TTC549 (cell line): ENCODE data around the gene DYNC2LI1.

Experiments
- FAIRE-seq: peaks from 2 replicates; lab custom pipeline; 2012; peaks lifted over from hg19 to GRCh38; lab: Jason Lieb, UNC

The DYNC2LI1 gene

DNA sequence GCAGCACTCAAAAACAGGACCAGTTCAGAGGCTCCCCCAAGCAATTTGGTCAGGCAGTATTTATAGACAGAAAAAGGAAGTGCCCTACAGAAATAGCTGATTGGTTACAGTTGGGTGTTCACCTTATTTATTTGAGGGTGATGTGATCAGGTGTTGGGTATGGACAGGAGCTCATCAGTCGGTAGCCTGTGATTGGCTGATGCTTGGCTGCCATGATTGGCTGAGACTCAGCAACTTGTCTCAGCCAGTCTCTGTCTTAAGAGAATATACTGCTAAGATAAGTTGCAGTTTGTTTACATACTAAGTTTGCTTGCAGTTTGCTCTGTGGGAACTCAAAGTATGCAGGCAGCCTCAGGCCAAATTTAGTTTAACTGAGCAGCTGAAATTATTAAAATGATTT, 74.4 kb downstream of the DYNC2LI1 start:
- FAIRE-seq: no peak

DNA sequence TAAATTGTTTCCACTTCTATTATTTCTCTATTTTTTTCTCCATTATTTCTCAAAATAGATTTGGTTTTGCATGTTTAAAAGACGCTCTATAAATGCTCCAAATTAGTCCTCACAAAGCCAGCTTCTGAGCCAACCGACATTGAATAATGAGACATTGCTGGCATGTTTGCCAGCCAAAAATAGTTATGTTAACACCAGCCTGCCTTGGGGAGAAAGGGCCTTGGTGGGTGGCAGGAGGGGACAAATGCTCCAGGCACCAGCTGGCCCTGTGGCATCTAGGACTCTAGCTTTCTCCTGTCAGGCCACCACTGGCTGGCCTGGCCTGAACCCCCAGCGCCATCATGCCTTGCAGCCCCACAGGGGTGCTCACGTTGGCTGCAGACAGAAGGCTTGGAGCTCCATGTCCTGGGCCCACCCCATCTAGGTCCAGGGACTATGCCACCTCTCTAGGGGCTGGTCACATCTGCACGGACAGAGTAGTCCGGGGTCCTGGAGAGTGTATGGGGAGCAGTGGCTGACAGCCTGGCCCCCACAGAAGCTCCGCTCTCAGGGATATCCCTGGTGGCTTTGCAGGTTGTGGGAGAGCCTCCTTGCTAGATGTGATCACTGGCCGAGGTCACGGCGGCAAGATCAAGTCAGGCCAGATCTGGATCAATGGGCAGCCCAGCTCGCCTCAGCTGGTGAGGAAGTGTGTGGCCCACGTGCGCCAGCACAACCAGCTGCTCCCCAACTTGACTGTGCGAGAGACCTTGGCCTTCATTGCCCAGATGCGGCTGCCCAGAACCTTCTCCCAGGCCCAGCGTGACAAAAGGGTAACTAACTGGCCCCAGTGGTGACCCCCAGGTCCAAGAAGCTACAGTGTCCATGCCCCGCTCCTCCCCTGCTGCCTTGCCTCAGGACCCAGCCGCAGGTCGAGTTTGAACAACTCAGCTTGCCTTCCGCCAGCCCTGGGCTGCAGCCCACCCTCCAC, 77.5 kb downstream of the DYNC2LI1 start:
- FAIRE-seq: no peak

DNA sequence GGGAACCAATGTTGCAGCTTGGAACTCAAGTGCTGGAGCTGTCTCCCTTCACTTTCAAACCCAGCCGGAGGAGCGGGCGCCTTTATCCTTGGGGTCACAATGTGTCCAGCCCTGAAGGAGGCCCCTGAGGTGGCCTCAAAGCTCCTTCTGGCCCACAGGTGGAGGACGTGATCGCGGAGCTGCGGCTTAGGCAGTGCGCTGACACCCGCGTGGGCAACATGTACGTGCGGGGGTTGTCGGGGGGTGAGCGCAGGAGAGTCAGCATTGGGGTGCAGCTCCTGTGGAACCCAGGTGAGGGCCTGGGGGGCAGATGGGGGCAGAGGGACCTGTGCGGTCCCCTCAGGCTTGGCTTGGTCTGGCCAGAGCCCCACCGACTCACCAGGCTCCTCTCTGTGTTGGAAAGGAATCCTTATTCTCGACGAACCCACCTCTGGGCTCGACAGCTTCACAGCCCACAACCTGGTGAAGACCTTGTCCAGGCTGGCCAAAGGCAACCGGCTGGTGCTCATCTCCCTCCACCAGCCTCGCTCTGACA, 78.4 kb downstream of the DYNC2LI1 start:
- FAIRE-seq: no peak

DNA sequence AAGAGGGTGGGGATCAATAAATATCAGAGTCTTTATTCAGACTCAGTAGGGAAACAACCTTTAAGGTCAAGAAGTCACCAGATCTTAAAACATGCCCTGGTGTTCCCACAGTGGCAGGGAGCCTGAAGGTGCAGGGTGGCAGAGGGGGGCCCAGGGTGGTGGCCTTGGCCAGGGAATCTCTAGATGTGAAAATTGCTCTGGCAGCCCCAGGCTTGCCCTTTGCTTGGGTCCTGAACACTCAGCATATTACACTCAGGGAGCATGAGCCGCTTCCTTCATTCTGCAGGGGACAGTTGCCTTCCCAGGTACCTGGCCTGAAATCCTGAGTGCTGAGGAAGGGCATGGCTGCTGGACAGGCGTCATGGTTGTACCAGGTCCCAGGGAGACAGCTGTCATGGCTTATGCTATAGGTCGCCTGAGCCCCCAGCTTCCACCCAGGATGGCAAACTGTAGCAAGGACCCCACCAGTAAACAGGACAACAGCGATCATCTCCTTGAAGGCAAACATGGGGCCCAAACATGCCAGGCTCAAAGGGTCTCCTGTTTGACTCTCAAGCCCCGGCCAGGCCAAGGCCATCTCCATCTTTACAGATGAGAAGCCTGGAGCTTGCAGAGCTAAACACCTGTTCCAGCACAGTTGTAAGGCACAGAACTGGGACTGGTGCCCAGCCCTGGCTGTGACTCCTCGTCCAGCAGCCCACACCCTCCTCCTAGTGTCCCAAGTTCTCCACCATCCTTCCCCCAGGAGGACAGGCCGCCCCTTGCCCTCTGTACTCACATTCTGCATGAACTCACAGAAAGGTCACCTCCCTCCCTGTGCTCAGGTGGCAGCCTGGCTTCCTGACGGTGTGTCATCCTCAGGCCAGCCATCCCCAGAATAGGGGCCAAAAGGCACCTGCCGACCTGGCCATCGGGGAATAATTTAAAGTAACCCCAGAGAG, 79.6 kb downstream of the DYNC2LI1 start:
- no peak for FAIRE-seq

DNA sequence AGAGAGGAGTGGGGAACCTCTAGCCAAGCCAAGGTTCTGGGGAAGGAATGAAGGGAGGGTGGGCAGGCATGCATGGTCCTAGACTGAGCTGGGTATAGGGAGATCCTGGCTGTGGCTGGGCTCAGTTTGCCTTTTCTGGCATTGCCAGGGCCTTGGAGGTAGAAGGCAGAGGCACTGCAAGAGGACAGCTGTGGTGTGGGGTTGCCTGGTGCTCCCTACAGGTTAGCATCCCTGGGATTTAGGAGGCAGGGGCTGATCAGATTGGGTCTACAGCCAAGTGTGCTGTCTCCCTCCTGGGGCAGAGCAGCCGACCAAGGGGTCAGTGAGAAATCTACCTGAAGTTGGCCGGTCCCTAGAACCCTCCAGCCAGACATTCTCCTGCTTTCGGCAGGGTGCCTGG, 80.8 kb downstream of the DYNC2LI1 start:
- no peak for FAIRE-seq

DNA sequence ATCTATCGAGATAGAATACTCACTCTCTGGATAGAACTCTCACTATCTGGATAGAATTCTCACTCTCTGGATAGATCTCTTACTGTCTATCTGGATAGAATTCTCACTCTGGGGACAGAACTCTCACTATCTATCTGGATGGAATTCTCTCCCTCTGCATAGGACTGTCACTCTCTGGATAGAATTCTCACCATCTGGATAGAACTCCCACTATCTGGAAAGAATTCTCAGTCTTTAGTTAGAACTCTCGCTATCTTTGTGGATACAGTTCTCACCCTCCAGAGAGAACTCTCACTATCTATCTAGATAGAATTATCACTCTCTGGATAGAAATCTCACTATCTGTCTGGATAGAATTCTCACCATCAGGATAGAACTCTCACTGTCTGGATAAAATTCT, 81.5 kb downstream of the DYNC2LI1 start:
- no peak for FAIRE-seq
